Measurements from ENCODE around the gene CHI3L2. TPM values are rescaled to one million over a fixed set of nuclear protein-coding genes. Genes with fewer than 3 reads are reported as not detected.

The CHI3L2 gene
- total and polyA plus RNA-seq, 2 of the 4 experiments (the other 2 are of a cell fraction): 0.18 to 0.19 TPM

DNA sequence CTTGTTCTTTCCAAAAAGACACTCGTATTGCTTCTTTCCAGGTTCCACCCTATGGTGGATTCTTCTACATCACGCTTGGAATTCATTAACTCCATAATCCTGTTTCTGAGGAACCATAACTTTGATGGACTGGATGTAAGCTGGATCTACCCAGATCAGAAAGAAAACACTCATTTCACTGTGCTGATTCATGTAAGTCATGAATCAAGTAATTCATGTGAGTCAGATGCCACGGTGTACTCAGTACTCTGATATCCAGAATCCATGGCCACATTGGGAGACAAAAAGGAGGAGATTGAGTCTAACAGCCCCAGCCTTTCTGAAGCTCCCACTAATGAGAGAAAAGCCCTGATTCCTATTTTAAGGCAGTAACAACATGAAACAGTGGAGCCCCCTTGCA, 7.4 kb downstream of the CHI3L2 start:
- Histone ChIP-seq H4K91ac (ENCODE audit: insufficient read depth, low read depth, low read length) (no peak overlapping the region), H2BK20ac (ENCODE audit: low read depth, low read length) (no peak overlapping the region), H3K79me1 (ENCODE audit: low read depth in 1 of 2, low read length in 2 of 2) (no peaks in the 10 kb centered on the region), H3K4me3 (ENCODE audit: insufficient read depth, low read depth, low read length) (no peak overlapping the region), H3K4me1 (ENCODE audit: control insufficient read depth, insufficient read depth, low read length) (peaks cover 2% of the 10 kb centered on the region; the same call in 1 of the 2 replicates), H3K4me2 (ENCODE audit: low read depth, low read length) (no peak overlapping the region), H2AFZ (replicated peaks; ENCODE audit: low read length, poor library complexity) (no peak overlapping the region), H3K9ac (ENCODE audit: low read depth, low read length) (no peak overlapping the region), H3K18ac (ENCODE audit: low read depth, low read length) (no peak overlapping the region; the same call in 1 of the 2 replicates), H2BK120ac (ENCODE audit: low read depth, low read length) (no peak overlapping the region), H3K4ac (ENCODE audit: low read depth, low read length) (no peak overlapping the region), H3K36me3 (ENCODE audit: control insufficient read depth, insufficient read depth, low read length) (no peaks in the 10 kb centered on the region), H3K14ac (replicated peaks; ENCODE audit: low read depth, low read length) (no peak overlapping the region), H2BK5ac (ENCODE audit: low read depth, low read length, poor library complexity, severe bottlenecking) (no peak overlapping the region), H3K56ac (ENCODE audit: extremely low read depth, insufficient read depth, low read length) (no peak overlapping the region), H3K23ac (ENCODE audit: low read depth, low read length) (no peak overlapping the region), H4K20me1 (ENCODE audit: insufficient read depth, low read length) (no peaks in the 10 kb centered on the region), H3K9me3 (ENCODE audit: control insufficient read depth, insufficient read depth, low read length) (no peaks in the 10 kb centered on the region), H3K27ac (ENCODE audit: insufficient read depth, low read length) (no peak overlapping the region), H2BK15ac (ENCODE audit: low read depth, low read length) (no peak overlapping the region), H3K9me1 (ENCODE audit: insufficient read depth, low read length) (no peaks in the 10 kb centered on the region), H3K27me3 (ENCODE audit: control insufficient read depth, insufficient read depth, low read length) (no peaks in the 10 kb centered on the region; the same call in 1 of the 2 replicates), H2AK5ac (ENCODE audit: low read depth, low read length) (no peak overlapping the region), H4K5ac (ENCODE audit: low read depth, low read length) (no peak overlapping the region), H2AK9ac (replicated peaks; ENCODE audit: low read depth, low read length, poor library complexity) (no peak overlapping the region), H4K8ac (ENCODE audit: low read depth in 2 of 2, low read length in 2 of 2) (no peak overlapping the region)
- peak; percentile 79 for ATAC-seq (ENCODE audit: low read depth)
- WGBS, 2 experiments (ENCODE audit: extremely low coverage in 2 of 2, insufficient read length in 1 of 2): no CpG with 5 or more reads among the region's 3 CpGs
- ChIA-PET POLR2A (ENCODE audit: unreplicated experiment) (interaction anchor here (0.5 kb wide), 1 partner anchor 14 kb away, joined by 7 read pairs; no protein-coding TSS in a partner anchor), CTCF (no interaction called here)
- intact Hi-C loops (cut with micrococcal nuclease) (no loop called here), in situ Hi-C loops (cut with MboI; ENCODE audit: low sequenced_read_pairs) (no loop called here), dilution Hi-C loops (cut with HindIII; ENCODE audit: low sequenced_read_pairs, unreplicated experiment) (no loop called here)
- BruUV-seq (replicated peaks): no TSS peak
- peak; percentile 70 for DNase-seq
- TF ChIP-seq RAD21 (IDR thresholded peaks at IDR 0.05; ENCODE audit: low read length): no peak
- no peak for TF ChIP-seq CHD1 (IDR thresholded peaks at IDR 0.05; ENCODE audit: low read depth, low read length)
- no peak for TF ChIP-seq RCOR1 (IDR thresholded peaks at IDR 0.05; ENCODE audit: insufficient replicate concordance, low read length)
- TF ChIP-seq POLR2A (IDR thresholded peaks at IDR 0.05; ENCODE audit: low read depth, low read length): no peak
